K562 (cell line): Measurements from ENCODE around the gene GPR55. TPM values are rescaled to one million over a fixed set of nuclear protein-coding genes. Genes with fewer than 3 reads are reported as not detected.

Source experiments
- ARID2 ChIP-seq: fragments of 450-650 bp; IDR thresholded peaks from 2 replicates; pipeline ENCODE4 v1.6.1; 2017; ENCODE audit warnings: antibody characterized with exemption, mild to moderate bottlenecking
- FOXJ2 ChIP-seq: fragments of 200-800 bp; sonication (Bioruptor generic); IDR thresholded peaks from 2 replicates; pipeline ENCODE4 v1.6.1; 2016; ENCODE audit warnings: missing genetic modification characterization, missing compliant biosample characterization
- ZNF174 ChIP-seq: fragments of 250-450 bp; sonication (Bioruptor Pico); IDR thresholded peaks from 2 replicates; pipeline ENCODE4 v1.4.0; 2020; ENCODE audit warnings: mild to moderate bottlenecking
- polyA plus RNA-seq, 8 experiments: library from polyadenylated mRNA; depleted of rRNA in 4 of 8; stranded (reverse) in 5 of 8; unstranded in 3 of 8; fragments of >200 nt; fragmentation: Nextera tagmentation in 2 of 8; fragmentation: Illumina TruSeq in 1 of 8; extraction: Ambion mirVana in 2 of 8; extraction: Trizol in 1 of 8; gene quantifications; 2 replicates each; pipeline versions ENCODE4 v1.2.1 to v1.2.3, GENCODE V29; 2011 to 2014; ENCODE audit warnings: inconsistent platforms in 1 of 8, missing spikeins in 1 of 8
- total RNA-seq, 7 experiments: library from RNA; depleted of rRNA in 6 of 7; stranded (reverse); fragments of >200 nt in 6 of 7; fragmentation: Illumina TruSeq in 2 of 7; extraction: Trizol in 2 of 7; gene quantifications; 2 replicates each; pipeline versions ENCODE4 v1.2.1 to v1.2.3, GENCODE V29; 2011 to 2021; ENCODE audit warnings: low replicate concordance in 1 of 7
- TF ChIP-seq, protein P1 (sequence below): IDR thresholded peaks from 2 replicates; pipeline ENCODE4 v1.6.1; 2016; ENCODE audit warnings: missing genetic modification characterization, missing compliant biosample characterization
- TF ChIP-seq, protein P2 (sequence below): fragments of 450-650 bp; IDR thresholded peaks from 2 replicates; pipeline ENCODE4 v1.7.0; 2016; ENCODE audit warnings: borderline replicate concordance
- TF ChIP-seq, protein P3 (sequence below): fragments of 250-450 bp; sonication (Bioruptor Pico); IDR thresholded peaks from 2 replicates; pipeline ENCODE4 v1.4.0; 2020; ENCODE audit warnings: mild to moderate bottlenecking, moderate library complexity
- TF ChIP-seq, protein P4 (sequence below): sonication (generic); formaldehyde crosslinking; IDR thresholded peaks from 2 replicates; pipeline ENCODE4 v1.9.0; 2022; ENCODE audit warnings: mild to moderate bottlenecking, missing genetic modification reagents
- TF ChIP-seq, protein P5 (sequence below): sonication (generic); formaldehyde crosslinking; IDR thresholded peaks from 2 replicates; pipeline ENCODE4 v1.8.0; 2022; ENCODE audit warnings: missing genetic modification reagents, mild to moderate bottlenecking, borderline replicate concordance
- TF ChIP-seq, protein P6 (sequence below): fragments of 450-650 bp; IDR thresholded peaks from one replicate; pipeline ENCODE4 v1.6.1; 2018; ENCODE audit warnings: mild to moderate bottlenecking, moderate library complexity; ENCODE audit not compliant: partially characterized antibody

The GPR55 gene
- total and polyA plus RNA-seq, 9 of the 15 experiments (the other 6 are each of a cell fraction or from before 2014, with no cell fraction given) = 0.11 to 0.49 (median 0.27) TPM

DNA sequence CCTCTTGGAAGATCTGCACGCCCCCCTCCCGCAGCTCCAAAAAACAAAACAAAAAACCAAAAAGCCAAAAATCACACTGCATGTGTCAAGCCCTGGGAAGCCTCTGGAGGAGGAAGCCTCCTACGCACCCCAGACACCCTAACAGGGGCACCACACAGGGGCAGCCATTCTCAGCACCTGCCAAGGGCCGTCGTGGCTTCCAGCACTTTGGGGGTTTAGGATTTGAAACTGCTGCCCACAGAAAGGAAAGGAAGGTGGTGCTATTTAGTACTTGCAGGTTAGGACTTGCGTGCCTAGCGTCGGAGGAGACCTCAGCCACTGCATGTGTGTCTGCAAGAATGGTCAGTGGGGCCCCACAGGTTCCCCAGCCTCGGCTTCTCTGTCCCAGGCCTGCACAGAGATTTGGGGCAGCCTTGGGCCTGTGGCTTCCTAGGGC, 419 bp upstream of the GPR55 start (continued):
- no peak for TF ChIP-seq FOXJ2
- no peak for TF ChIP-seq ZNF174 (CRISPR knock-in tag)
- no peak for TF ChIP-seq ARID2
- TF ChIP-seq, protein P1, sequence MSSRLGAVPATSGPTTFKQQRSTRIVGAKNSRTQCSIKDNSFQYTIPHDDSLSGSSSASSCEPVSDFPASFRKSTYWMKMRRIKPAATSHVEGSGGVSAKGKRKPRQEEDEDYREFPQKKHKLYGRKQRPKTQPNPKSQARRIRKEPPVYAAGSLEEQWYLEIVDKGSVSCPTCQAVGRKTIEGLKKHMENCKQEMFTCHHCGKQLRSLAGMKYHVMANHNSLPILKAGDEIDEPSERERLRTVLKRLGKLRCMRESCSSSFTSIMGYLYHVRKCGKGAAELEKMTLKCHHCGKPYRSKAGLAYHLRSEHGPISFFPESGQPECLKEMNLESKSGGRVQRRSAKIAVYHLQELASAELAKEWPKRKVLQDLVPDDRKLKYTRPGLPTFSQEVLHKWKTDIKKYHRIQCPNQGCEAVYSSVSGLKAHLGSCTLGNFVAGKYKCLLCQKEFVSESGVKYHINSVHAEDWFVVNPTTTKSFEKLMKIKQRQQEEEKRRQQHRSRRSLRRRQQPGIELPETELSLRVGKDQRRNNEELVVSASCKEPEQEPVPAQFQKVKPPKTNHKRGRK (tag) = no peak
- TF ChIP-seq, protein P2, sequence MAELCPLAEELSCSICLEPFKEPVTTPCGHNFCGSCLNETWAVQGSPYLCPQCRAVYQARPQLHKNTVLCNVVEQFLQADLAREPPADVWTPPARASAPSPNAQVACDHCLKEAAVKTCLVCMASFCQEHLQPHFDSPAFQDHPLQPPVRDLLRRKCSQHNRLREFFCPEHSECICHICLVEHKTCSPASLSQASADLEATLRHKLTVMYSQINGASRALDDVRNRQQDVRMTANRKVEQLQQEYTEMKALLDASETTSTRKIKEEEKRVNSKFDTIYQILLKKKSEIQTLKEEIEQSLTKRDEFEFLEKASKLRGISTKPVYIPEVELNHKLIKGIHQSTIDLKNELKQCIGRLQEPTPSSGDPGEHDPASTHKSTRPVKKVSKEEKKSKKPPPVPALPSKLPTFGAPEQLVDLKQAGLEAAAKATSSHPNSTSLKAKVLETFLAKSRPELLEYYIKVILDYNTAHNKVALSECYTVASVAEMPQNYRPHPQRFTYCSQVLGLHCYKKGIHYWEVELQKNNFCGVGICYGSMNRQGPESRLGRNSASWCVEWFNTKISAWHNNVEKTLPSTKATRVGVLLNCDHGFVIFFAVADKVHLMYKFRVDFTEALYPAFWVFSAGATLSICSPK = no peak
- TF ChIP-seq, protein P3, sequence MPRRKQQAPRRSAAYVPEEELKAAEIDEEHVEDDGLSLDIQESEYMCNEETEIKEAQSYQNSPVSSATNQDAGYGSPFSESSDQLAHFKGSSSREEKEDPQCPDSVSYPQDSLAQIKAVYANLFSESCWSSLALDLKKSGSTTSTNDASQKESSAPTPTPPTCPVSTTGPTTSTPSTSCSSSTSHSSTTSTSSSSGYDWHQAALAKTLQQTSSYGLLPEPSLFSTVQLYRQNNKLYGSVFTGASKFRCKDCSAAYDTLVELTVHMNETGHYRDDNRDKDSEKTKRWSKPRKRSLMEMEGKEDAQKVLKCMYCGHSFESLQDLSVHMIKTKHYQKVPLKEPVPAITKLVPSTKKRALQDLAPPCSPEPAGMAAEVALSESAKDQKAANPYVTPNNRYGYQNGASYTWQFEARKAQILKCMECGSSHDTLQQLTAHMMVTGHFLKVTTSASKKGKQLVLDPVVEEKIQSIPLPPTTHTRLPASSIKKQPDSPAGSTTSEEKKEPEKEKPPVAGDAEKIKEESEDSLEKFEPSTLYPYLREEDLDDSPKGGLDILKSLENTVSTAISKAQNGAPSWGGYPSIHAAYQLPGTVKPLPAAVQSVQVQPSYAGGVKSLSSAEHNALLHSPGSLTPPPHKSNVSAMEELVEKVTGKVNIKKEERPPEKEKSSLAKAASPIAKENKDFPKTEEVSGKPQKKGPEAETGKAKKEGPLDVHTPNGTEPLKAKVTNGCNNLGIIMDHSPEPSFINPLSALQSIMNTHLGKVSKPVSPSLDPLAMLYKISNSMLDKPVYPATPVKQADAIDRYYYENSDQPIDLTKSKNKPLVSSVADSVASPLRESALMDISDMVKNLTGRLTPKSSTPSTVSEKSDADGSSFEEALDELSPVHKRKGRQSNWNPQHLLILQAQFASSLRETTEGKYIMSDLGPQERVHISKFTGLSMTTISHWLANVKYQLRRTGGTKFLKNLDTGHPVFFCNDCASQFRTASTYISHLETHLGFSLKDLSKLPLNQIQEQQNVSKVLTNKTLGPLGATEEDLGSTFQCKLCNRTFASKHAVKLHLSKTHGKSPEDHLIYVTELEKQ (CRISPR knock-in tag) = no peak
- TF ChIP-seq, protein P4, sequence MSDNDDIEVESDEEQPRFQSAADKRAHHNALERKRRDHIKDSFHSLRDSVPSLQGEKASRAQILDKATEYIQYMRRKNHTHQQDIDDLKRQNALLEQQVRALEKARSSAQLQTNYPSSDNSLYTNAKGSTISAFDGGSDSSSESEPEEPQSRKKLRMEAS = no peak
- TF ChIP-seq, protein P5, sequence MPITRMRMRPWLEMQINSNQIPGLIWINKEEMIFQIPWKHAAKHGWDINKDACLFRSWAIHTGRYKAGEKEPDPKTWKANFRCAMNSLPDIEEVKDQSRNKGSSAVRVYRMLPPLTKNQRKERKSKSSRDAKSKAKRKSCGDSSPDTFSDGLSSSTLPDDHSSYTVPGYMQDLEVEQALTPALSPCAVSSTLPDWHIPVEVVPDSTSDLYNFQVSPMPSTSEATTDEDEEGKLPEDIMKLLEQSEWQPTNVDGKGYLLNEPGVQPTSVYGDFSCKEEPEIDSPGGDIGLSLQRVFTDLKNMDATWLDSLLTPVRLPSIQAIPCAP (CRISPR knock-in tag) = no peak
- TF ChIP-seq, protein P6, sequence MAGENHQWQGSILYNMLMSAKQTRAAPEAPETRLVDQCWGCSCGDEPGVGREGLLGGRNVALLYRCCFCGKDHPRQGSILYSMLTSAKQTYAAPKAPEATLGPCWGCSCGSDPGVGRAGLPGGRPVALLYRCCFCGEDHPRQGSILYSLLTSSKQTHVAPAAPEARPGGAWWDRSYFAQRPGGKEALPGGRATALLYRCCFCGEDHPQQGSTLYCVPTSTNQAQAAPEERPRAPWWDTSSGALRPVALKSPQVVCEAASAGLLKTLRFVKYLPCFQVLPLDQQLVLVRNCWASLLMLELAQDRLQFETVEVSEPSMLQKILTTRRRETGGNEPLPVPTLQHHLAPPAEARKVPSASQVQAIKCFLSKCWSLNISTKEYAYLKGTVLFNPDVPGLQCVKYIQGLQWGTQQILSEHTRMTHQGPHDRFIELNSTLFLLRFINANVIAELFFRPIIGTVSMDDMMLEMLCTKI = no peak
